Right atrium auricular region (tissue), 2 donors: Measurements from ENCODE around the gene AP1B1. TPM values are rescaled to one million over a fixed set of nuclear protein-coding genes. Genes with fewer than 3 reads are reported as not detected.
A peak's percentile ranks its signal among the peaks of the same experiment; 100 is the strongest.

Experiments
- DNase-seq: peaks from one replicate; pipeline ENCODE4 v3.0.0-alpha.2; 2019; ENCODE audit warnings: low spot score
- H3K27ac ChIP-seq, 2 donors: fragments of 200-600 bp; sonication (generic); 1 replicate in 1 of 2; 2 replicates in 1 of 2; pipeline ENCODE4 v1.5.1; 2016 to 2019
- H3K27me3 ChIP-seq, 2 donors: fragments of 200-600 bp; sonication (generic); one replicate each; pipeline versions ENCODE4 v1.5.1 to v1.6.0; 2017 to 2019
- H3K36me3 ChIP-seq: fragments of 200-600 bp; sonication (generic); one replicate; pipeline ENCODE4 v1.5.1; 2016
- H3K4me1 ChIP-seq, 2 donors: fragments of 200-600 bp; sonication (generic); one replicate each; pipeline versions ENCODE4 v1.5.1 to v1.6.0; 2017 to 2019
- H3K4me3 ChIP-seq, 2 donors: fragments of 200-600 bp; sonication (generic); 1 replicate in 1 of 2; 2 replicates in 1 of 2; pipeline ENCODE4 v1.5.1; 2017 to 2019; ENCODE audit warnings: mild to moderate bottlenecking in 1 of 2, moderate library complexity in 1 of 2
- H3K9me3 ChIP-seq, 2 donors: fragments of 200-600 bp; sonication (generic); one replicate each; pipeline ENCODE4 v1.5.1; 2019
- total RNA-seq, 2 donors: library from RNA; depleted of rRNA; stranded (reverse); fragments of >200 nt; gene quantifications; one replicate each; pipeline ENCODE4 v1.1.0, GENCODE V29; 2016
- TF ChIP-seq, protein P1 (sequence below), 2 donors: fragments of 200-600 bp; sonication (generic); IDR thresholded peaks; one replicate each; pipeline ENCODE4 v1.5.1; 2019; ENCODE audit warnings: antibody characterized with exemption in 2 of 2

The AP1B1 gene
- total RNA-seq, 2 donors from 2014 or later = 31.4 to 46.2 TPM

DNA sequence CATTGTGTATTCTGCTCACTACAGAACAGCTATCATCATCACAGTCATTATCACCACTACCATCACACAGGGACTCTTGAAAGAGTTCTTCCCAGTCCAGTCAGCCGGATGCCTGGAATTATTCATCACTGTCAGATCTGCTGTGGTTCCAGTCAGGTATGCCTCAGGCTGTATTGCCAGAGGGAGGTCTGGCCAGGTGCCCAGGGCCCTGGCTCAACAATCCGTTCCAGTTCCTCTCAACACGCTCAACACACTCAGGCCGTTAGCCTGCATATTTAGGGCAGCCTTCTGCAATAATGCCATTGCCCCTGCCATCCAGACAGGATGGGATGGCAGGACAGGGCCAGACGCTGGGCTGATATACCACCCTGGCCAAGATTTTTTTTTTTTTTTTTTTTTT is 44.2 kb downstream of the AP1B1 start:
- TF ChIP-seq, protein P1, sequence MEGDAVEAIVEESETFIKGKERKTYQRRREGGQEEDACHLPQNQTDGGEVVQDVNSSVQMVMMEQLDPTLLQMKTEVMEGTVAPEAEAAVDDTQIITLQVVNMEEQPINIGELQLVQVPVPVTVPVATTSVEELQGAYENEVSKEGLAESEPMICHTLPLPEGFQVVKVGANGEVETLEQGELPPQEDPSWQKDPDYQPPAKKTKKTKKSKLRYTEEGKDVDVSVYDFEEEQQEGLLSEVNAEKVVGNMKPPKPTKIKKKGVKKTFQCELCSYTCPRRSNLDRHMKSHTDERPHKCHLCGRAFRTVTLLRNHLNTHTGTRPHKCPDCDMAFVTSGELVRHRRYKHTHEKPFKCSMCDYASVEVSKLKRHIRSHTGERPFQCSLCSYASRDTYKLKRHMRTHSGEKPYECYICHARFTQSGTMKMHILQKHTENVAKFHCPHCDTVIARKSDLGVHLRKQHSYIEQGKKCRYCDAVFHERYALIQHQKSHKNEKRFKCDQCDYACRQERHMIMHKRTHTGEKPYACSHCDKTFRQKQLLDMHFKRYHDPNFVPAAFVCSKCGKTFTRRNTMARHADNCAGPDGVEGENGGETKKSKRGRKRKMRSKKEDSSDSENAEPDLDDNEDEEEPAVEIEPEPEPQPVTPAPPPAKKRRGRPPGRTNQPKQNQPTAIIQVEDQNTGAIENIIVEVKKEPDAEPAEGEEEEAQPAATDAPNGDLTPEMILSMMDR (IDR thresholded peaks at IDR 0.05) = no peak
- Histone ChIP-seq H3K4me1 (peaks cover 0 to 27% of the 10 kb centered on the region in 2 donors), H3K4me3 (no peak overlapping the region), H3K27ac (peak overlapping the region; percentile 52 to 61), H3K27me3 (no peaks in the 10 kb centered on the region), H3K9me3 (no peaks in the 10 kb centered on the region), H3K36me3 (peaks cover 63% of the 10 kb centered on the region)
- no peak for DNase-seq

- TF ChIP-seq, protein P1 (IDR thresholded peaks at IDR 0.05) = no peak
- H3K27ac ChIP-seq = peak overlapping the region; percentile 52 to 61
- no peak overlapping the region for H3K4me3 ChIP-seq
- H3K4me1 ChIP-seq = peaks cover 0 to 27% of the 10 kb centered on the region in 2 donors
- H3K27me3 ChIP-seq = no peaks in the 10 kb centered on the region
- peaks cover 63% of the 10 kb centered on the region for H3K36me3 ChIP-seq
- DNase-seq = peak; percentile 64
- H3K9me3 ChIP-seq = no peaks in the 10 kb centered on the region
These were observed 45.0 kb downstream of the AP1B1 start for GRCh38 chr22:29343313-29343805.

DNA sequence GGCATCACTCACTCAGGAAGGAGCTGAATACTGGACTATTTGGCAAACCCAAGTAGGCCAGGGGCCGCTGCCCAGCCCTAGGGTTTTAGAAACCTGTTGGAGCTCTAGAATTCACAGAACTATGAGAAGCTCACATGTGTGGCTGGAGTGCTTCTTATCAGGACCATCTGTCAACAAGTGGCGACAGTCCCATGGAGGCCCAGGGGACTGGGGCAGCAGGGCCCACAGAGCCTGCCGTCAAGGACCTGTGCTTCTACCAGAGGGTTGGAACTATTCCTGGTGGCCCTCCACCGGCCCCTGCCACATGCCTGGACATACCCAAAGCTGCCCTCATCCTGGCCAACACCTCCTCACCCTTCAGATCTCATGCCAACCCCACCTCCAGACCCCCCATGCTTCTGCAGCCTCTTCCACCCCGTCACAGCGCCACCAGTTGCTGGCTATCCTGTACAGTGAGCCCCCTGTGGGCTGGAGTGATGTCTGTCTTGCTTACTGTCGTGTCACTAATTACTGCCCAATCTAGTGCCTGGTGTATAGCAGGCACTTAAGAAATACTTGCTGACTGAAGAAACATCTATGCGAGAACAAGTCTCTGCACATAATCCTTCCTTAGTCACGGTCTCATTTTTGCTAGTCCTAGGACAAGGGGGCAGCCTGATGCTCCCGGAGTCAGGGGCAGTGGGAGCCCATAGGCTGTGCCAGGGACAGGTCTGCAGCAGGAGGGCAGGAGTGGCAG is 45.6 kb downstream of the AP1B1 start:
- Histone ChIP-seq H3K9me3 (no peaks in the 10 kb centered on the region), H3K27ac (peak overlapping the region; percentile 52 to 72), H3K27me3 (no peaks in the 10 kb centered on the region), H3K4me1 (peaks cover 0 to 27% of the 10 kb centered on the region in 2 donors), H3K4me3 (no peak overlapping the region), H3K36me3 (peaks cover 63% of the 10 kb centered on the region)
- no peak for DNase-seq
- TF ChIP-seq, protein P1 (IDR thresholded peaks at IDR 0.05) = no peak

- no peak for DNase-seq
- TF ChIP-seq, protein P1 (IDR thresholded peaks at IDR 0.05) = no peak
- no peaks in the 10 kb centered on the region for H3K27me3 ChIP-seq
- H3K4me1 ChIP-seq = peaks cover 0 to 27% of the 10 kb centered on the region in 2 donors
- no peaks in the 10 kb centered on the region for H3K9me3 ChIP-seq
- peaks cover 59% of the 10 kb centered on the region for H3K36me3 ChIP-seq
- no peak overlapping the region for H3K4me3 ChIP-seq
- H3K27ac ChIP-seq = peak overlapping the region; percentile 52 to 72
These were observed 46.2 kb downstream of the AP1B1 start for GRCh38 chr22:29342177-29342576.

- peak overlapping the region in 1 of 2 donors; percentile 72 for H3K27ac ChIP-seq
- TF ChIP-seq, protein P1 (IDR thresholded peaks at IDR 0.05) = no peak
- DNase-seq = no peak
- H3K9me3 ChIP-seq = no peaks in the 10 kb centered on the region
- H3K4me3 ChIP-seq = no peak overlapping the region
- H3K36me3 ChIP-seq = peaks cover 59% of the 10 kb centered on the region
- peaks cover 0 to 27% of the 10 kb centered on the region in 2 donors for H3K4me1 ChIP-seq
- H3K27me3 ChIP-seq = no peaks in the 10 kb centered on the region
These were observed 46.6 kb downstream of the AP1B1 start for GRCh38 chr22:29341849-29342127.
